ENCODE measurements around the gene CERK. TPM values are rescaled to one million over a fixed set of nuclear protein-coding genes. Genes with fewer than 3 reads are reported as not detected.

Gene CERK
- total and polyA plus RNA-seq, 2 of the 8 experiments (the other 6 are each of a cell fraction or from before 2014, with no cell fraction given): 26.6 to 59.0 TPM

DNA sequence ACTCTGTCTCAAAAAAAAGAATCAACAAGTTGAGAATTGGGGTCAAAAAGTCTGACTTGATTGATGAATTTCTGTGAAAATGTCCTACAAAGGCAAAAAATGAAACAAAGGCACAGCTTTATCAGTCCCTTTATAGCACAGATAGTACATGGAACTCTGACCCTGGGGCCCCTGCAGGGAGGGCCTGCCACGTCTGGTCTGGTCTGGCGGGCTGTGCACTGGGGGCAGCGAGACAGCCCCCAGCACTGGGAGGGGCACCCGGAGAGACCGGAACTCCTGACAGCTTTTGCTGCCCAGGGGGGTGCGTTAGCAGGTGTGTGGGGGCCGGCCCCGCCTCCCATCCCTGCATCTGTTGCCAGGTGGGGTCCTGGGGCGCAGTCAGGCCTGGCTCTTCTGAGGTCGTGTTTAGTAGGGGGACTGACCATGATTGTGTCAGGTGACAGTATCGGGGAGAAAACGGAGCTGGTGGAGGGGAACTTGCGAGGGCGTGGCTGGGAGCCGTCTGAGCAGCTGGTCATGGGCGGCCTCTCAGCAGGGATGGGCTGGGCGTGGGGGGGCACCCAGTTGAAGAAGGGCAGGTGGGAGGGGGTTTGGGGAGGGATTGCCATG is 66.1 kb downstream of the CERK start:
- CTCF ChIA-PET (ENCODE audit: partially characterized antibody): interaction anchor here (0.7 to 4.8 kb wide), 7 partner anchors 10 to 304 kb away, joined by 3 to 32 read pairs (median 6); no protein-coding TSS in a partner anchor
- no peak for DNase-seq (ENCODE audit: low read depth in 1 of 2, low spot score in 2 of 2)
- Histone ChIP-seq H3K4me1 (replicated peaks in 1 of 4; ENCODE audit: control insufficient read depth in 3 of 4, insufficient read depth in 4 of 4, low read length in 3 of 4) (no peaks in the 10 kb centered on the region), H2BK20ac (ENCODE audit: low read length) (no peak overlapping the region), H3K23ac (ENCODE audit: insufficient read length) (no peak overlapping the region), H3K4me3 (ENCODE audit: extremely low read depth in 1 of 4, insufficient read depth in 2 of 4, low read depth in 3 of 4, low read length in 4 of 4) (no peak overlapping the region), H2AFZ (ENCODE audit: low read length) (no peak overlapping the region), H3K9ac (replicated peaks in 1 of 4; ENCODE audit: extremely low read depth in 1 of 4, low read depth in 3 of 4, low read length in 3 of 4) (no peak overlapping the region), H2BK12ac (ENCODE audit: low read depth, low read length) (no peak overlapping the region), H3K18ac (ENCODE audit: extremely low read depth, low read length) (no peak overlapping the region), H4K91ac (replicated peaks; ENCODE audit: insufficient read length, low read length) (no peak overlapping the region), H3K79me2 (ENCODE audit: control insufficient read depth in 1 of 2, insufficient read depth in 2 of 2, low read length in 2 of 2) (no peaks in the 10 kb centered on the region), H3K27me3 (replicated peaks in 1 of 4; ENCODE audit: control insufficient read depth in 3 of 4, extremely low read depth in 1 of 4, insufficient read depth in 3 of 4, low read length in 3 of 4) (no peaks in the 10 kb centered on the region), H2BK15ac (ENCODE audit: low read length) (no peak overlapping the region), H2AK5ac (ENCODE audit: low read depth, low read length) (no peak overlapping the region), H4K5ac (ENCODE audit: insufficient read length, low read depth, low read length) (no peak overlapping the region), H2BK120ac (replicated peaks; ENCODE audit: low read depth, low read length) (no peak overlapping the region), H3K56ac (replicated peaks; ENCODE audit: insufficient read length, low read depth, low read length) (no peak overlapping the region), H4K8ac (ENCODE audit: extremely low read depth, insufficient read depth, low read length) (no peak overlapping the region), H3K4me2 (ENCODE audit: insufficient read depth in 1 of 2, low read depth in 2 of 2, low read length in 2 of 2) (no peak overlapping the region), H4K20me1 (replicated peaks in 1 of 2; ENCODE audit: control insufficient read depth in 1 of 2, insufficient read depth in 2 of 2, low read length in 2 of 2) (peaks cover 2 to 3% of the 10 kb centered on the region in 2 experiments), H3K23me2 (ENCODE audit: low read depth, low read length) (no peaks in the 10 kb centered on the region), H3K9me3 (ENCODE audit: insufficient read depth in 2 of 2, low read depth in 1 of 2, low read length in 1 of 2) (no peaks in the 10 kb centered on the region), H2BK5ac (ENCODE audit: low read depth, low read length) (no peak overlapping the region), H3K27ac (ENCODE audit: low read depth, low read length) (no peak overlapping the region), H3K79me1 (ENCODE audit: low read depth, low read length) (no peaks in the 10 kb centered on the region), H3K4ac (replicated peaks; ENCODE audit: insufficient read length, low read depth, low read length) (no peak overlapping the region), H3K36me3 (ENCODE audit: control insufficient read depth in 2 of 4, insufficient read depth in 4 of 4, low read length in 3 of 4) (no peaks in the 10 kb centered on the region), H3K14ac (ENCODE audit: insufficient read length) (no peak overlapping the region)
- POLR2A ChIA-PET (ENCODE audit: partially characterized antibody): no interaction called here
- WGBS, 2 experiments (ENCODE audit: extremely low coverage in 1 of 2, insufficient coverage in 1 of 2, insufficient read length in 1 of 2, insufficient replicate concordance in 2 of 2, low coverage in 1 of 2, low lambda C conversion rate in 2 of 2, missing lambda C conversion rate in 1 of 2): 88% methylated on average over 14 of the region's 17 CpGs; no CpG with 5 or more reads in 1 of the 2 experiments
- FAIRE-seq: no peak
- TF ChIP-seq SRF (IDR thresholded peaks at IDR 0.05; ENCODE audit: low read depth, low read length) (no peak), YY1 (IDR thresholded peaks at IDR 0.05; ENCODE audit: low read depth, low read length) (no peak), NRF1 (IDR thresholded peaks at IDR 0.05; ENCODE audit: low read depth, low read length) (no peak), SUZ12 (IDR thresholded peaks at IDR 0.05; ENCODE audit: low read length) (no peak), NANOG (IDR thresholded peaks at IDR 0.05; ENCODE audit: insufficient read depth, low read depth, low read length, poor library complexity, severe bottlenecking) (no peak), CHD1 (IDR thresholded peaks at IDR 0.05; ENCODE audit: low read depth, low read length) (no peak), SP1 (IDR thresholded peaks at IDR 0.05; ENCODE audit: low read depth, low read length) (no peak), ZNF274 (IDR thresholded peaks at IDR 0.05; ENCODE audit: borderline replicate concordance, extremely low read depth, low read length) (no peak), SIRT6 (IDR thresholded peaks at IDR 0.05; ENCODE audit: low read length) (no peak), CHD2 (IDR thresholded peaks at IDR 0.05; ENCODE audit: low read length) (no peak), CBX8 (IDR thresholded peaks at IDR 0.05; ENCODE audit: borderline replicate concordance, low read depth, low read length) (no peak), BACH1 (IDR thresholded peaks at IDR 0.05; ENCODE audit: low read length) (no peak)
- TF ChIP-seq, protein P1, sequence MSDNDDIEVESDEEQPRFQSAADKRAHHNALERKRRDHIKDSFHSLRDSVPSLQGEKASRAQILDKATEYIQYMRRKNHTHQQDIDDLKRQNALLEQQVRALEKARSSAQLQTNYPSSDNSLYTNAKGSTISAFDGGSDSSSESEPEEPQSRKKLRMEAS (IDR thresholded peaks at IDR 0.05): no peak

Data from H1 (cell line).